GM03348 (cell line): ENCODE measurements around the gene TRERF1.
A peak's percentile ranks its signal among the peaks of the same experiment; 100 is the strongest.
"Not testable (repeated sequence)": the region's sequence is repeated elsewhere in the genome, so short reads cannot be mapped to it uniquely, and the experiment has no call there.

ENCODE experiments used
- DNase-seq: peaks from one replicate; pipeline ENCODE4 v3.0.0; 2012; ENCODE audit warnings: low spot score

The TRERF1 gene

DNA sequence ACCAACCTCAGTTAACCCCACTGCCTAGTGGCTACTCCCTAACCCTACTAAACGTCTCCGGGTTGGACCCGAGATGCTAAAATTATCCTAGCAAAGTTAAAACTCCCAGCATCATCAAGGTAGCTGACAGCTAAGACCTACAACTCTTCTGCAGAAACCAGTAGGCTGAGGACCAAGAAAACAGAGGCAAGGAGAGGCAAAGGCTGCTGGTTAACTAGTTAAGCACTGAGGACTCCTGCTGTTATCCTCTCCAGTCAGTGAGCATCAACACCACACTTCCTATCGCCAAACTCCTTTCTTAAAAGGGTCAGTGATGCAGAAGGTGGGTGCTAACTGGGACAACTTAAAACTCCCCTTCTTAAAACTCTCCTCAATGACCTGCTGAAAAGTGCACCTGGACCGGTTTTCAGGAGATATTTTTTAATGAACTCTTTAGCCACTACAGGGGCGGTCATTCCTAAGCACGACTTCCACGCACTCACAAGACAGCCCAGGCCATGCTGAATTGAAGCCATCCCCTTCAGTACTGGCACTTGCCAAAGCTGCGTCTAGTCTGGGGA lies 1.7 kb downstream of the TRERF1 start:
- no peak for DNase-seq

DNA sequence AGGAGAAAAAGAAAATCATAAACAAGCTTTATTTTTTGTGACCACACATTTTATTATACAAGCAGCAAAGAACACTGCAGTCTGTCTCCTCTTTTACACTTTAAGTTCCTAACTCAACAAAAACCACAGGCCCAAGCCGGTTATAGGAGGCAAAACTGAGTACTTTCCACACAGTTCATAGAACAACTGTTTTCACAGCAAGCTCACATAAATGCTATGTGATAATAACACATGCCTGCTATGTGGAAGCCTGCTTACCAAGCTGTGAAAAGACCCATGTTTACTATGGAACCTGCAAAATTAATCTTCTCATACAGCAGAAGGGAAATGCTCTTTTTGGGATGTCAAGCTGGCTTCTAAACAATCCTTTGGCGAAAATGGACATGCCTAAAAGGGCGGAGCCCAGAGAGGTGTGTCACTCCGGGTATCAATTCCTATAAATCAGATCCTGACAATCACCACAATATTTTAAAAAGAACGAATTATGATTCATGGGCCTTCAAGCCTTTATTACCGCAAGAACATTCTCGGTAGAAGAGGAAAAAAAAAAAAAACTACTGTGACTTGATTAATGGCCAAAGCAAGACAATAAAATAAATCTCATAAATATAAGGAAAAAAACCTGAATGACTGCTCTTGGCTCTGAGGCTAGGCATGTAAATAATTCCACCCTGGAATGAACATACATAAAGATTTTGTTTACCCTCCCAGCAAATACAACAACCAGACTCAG lies 2.6 kb downstream of the TRERF1 start:
- DNase-seq: no peak

DNA sequence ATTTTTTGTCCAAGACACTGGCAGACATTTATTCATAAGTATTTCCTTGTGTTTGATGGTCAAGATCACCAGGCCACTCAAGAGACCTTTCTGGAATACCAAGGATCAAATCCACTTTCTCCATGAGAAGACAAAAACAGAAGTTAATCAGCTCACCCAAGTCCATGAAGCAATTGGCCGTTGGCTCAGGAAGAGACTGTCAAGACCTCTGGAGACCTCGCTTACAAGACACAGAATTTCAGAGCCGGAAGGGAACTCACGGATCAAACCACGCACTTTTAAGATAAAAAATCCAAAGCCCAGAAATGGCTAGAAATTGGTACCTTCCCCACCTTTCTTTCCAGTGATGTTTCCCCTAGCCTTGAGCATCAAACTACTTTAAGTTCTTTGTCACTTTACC lies 3.3 kb downstream of the TRERF1 start:
- no peak for DNase-seq

DNA sequence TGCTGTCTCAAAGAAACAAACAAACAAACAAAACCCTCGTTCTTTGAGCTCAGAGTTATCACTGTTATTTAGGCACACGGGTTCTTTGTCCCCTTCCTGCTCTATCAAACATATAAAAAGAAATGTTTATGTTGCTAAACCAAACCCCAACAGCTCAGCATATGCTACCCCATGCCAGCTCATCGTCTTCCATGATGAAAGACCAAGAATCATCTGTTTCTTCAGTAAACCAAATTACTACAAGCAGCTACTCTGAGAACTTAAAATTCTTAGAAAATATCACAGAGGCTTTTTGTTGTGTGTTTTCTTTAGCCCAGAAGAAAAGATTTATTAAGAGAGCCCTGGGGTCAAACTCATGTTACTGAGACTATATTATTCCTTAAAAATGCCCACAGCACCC lies 4.7 kb downstream of the TRERF1 start:
- DNase-seq: no peak

DNA sequence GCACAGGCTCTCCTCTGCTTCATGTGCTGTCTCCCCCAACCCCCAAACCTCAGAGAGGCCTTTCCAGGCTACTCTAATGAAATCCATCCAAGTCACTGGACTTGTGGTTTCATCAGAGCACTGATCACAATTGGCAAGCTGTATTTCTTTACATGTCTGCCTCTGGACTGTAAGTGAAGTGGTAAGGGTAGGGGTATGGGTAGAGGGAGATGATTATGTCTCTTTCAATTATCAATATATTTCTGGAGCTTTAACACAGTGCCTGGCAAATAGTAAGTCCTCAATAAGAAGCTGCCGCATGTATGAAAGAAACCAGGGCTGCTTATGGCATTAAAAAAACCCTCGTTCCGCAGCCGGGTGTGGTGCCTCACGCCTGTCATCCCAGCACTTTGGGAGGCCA lies 5.4 kb downstream of the TRERF1 start:
- DNase-seq: no peak

DNA sequence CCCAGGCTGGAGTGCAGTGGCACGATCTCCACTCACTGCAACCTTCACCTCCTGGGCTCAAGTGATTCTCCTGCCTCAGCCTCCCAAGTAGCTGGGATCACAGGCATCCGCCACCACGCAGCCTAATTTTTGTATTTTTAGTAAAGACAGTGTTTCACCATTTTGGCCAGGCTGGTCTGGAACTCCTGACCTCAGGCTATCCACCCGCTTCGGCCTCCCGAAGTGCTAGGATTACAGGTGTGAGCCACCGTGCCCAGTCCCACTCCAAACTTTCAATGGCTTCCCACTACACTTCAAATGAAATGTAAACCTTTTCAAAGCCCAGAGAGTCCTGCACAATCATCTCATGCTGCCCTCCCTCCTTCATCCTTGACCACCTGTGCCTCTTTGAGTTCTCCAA lies 5.8 kb downstream of the TRERF1 start:
- not testable (repeated sequence) for DNase-seq

DNA sequence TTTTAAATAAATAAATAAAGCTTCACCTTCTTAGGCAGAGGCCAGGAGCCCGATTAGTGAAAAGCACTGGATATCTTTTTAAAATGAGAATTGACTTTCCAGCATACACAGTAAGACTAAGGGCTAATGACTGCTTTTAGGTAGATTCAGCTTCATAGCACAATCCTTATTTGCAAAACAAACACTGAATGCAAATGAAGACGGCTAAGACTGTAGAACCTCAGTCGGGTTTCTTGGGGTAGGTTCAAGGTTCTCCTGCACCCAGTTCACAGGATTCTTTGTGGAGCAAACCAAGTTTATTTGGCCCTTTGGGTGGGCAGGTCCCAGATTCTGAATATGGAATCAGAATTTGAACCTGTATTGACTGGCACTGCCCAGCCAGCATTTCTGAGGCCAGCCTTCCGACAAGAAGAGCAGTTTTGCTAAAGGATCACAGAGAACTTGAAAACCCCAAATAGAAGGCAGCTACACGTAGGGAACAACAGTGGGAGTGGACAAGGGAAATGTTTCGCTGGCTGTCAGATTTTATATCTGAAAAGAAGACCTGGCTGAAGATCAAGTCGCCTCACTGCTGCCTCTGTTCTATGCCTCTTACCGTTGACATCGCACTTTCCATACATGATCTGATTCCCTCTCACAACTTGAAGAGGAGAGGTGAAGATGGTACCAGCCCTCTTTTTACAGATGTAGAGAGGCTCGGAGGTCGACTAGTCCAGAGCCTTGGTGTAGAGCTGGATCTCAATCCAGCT lies 8.2 kb downstream of the TRERF1 start:
- no peak for DNase-seq

DNA sequence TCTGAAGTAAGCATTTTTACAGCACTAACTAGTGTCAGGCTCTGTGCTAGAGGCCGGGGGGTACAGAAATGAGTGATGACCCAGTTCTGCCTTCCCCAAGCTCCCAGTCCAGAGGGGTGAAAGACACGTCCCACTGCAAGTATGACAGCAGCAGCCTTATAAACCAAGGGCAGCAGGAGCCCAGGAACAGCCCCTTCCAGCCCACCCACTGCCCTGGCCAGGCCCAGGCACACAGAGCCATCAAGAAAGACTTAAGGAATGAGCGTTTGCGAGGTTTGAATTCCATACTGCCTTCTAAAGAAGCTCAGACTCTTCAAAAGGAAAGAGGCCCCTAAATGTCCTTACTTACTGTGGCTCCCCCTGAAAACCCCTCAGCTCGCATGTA lies 10.0 kb downstream of the TRERF1 start:
- peak; percentile 30 for DNase-seq

DNA sequence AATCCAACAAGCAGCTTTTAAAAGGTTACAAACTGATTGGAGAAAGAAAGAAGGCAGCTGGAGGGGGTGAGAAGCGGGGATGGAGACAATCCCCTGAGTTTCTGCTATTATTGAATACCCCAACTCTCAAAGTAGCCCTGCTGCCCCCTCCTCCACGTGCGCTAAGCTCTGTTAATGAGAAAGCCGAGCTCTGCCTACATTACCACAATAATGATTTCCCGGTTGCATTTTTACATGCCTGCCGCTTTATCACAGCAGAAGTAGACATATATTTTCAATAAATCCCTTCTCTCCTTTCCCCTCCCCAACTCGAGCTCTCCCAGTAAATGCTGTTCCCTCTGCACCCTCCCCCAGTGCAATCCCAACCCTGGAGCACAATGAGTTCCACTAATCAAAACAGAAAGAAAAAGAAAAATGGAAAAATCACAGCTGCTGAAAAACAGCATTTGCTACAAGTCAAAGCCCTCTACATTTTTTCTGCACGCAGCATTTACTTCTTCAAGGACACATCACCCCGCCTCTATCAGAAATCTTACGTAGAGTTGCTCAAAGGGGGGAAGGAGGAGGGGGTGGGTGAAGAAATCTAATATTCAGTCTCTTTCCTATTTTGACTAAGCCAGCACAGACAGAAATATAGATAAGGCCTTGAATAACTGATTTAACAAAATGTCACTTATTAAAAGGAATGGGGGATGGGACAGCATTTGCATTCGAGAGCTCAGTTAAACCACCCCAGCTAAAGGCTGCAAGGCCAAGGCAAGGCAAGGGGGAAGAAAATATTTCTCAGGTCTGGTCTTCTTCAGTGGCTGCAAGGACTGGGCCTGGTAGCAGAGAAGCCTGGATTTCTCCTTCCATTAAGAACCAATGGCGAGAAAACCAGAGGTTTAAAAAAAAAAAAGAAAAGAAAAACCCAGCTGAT lies 10.7 kb downstream of the TRERF1 start:
- peak; percentile 46 for DNase-seq

DNA sequence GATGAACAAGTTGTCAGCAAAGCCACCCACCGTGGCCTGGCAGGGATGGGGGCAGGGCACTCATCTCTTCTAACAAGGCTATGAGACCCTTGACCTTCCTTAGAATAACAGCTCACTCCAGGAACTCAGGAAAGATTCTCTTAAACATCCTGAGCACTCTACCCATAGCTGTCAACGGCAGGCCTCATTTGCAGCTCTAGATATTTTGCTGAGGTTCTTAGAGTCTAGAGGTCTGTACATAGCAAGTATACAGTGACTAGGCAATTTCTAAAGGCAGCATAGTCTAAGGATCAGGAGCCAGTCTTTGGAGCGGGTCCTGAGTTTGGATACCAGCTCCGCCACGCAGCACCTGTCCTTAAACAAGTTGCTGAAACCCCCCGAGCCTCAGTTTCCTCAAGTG lies 11.7 kb downstream of the TRERF1 start:
- no peak for DNase-seq

DNA sequence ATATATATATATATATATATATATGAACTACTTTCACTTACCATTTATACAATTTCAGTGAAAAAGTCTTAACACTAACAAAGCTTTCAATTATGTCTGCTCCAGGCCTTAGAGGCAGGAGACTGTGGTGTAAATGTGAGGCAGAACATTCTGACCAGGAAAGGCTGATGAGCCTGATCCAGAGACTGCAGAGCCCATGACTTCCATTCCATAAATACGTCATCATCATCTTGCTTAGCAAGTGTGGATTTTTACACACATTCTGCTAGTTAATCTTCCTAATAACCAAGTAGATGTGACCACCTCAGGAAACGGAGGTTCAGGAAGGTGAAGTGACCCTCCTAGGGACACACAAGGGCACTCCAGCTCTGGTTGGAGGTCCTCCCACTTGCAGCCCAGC lies 14.9 kb downstream of the TRERF1 start:
- DNase-seq: no peak

DNA sequence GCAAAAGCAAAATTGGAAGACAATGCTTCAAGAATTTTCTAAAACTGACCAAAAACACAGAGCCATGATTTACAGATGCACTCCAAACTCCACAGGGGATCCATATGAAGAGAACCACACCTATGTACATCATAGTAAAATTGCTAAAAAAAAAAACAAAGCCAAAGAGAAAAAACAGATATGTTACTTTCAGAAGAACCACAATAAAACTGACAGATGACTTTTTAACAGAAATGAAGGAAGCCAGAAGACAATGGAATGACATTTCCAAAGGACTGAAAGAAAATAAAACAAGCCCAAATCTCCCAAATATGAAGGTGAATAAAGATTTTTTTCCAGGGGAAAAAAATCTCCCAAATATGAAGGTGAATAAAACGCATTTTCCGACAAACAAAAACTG lies 17.5 kb downstream of the TRERF1 start:
- DNase-seq: no peak

DNA sequence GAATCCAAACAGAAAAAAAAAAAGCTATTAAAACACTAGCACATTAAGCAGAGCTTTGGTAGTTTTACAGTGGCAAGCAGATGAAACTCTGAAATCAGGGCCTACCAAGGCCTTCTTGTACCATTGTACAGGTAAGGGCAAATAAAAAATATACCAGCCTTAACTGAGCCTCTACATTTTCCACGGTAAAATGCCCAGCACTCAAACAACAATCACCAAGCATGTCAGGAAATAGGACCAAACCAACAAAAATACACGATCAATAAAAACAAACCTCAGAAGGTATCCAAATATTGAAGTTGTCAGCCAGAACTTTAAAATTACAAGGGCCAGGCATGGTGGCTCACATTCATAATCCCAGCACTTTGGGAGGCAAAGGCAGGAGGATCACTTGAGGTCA lies 18.3 kb downstream of the TRERF1 start:
- DNase-seq: no peak

DNA sequence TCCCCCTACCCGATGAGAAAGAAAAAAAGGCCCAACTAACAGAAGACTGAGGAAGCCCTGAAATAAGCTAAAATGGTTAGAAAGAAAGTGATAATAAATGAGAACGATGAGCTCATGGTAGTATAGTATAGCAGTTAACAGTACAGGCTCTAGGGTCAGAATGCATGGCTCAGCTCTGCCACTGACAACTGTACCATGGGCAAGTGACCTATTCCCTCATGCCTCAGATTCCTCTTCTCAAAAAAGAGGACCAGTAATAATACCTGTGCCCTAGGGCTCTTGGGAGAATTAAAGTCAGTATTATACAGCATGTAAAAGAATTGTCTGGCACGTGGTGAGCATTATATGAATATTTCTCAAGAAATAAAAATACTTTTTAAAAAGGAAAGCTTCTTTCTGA lies 19.8 kb downstream of the TRERF1 start:
- DNase-seq: no peak

DNA sequence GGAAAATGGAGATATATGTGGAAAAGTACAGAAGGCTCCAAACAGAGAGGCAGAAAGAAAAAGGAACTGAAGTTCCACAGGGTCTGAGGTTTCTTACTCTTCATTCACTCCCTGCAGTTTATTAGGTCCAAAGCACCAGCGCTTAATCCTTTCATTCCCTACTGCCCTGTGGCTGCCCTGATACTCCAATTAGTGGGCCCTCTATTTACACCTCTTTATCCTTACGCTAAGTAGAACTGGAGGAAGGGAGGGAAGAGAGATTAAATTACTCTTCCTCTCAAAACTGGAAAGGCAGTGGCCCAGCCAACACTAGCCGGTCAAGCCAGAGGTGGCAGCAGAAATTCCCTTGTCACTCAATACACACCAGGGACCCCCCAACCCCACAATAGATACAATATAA lies 20.4 kb downstream of the TRERF1 start:
- DNase-seq: no peak

DNA sequence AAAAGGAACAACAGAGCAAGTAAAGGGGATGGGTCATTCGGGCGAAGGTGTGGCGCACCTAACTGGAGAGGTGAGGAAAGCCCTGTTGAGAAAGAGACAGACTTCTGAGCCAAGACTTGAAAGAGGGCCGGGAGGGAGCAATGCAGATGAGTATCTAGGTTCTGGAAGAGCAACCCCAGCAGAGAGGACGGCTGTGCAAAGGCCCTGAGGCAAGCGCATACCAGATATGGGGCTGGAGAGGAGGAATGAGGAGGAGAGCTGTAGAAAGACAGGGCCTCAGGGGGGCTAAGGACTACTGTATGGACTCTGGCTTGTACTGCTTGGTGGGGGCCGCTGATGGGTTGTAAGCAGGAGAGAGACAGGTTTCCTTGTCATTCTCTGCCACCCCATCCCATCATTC lies 21.9 kb downstream of the TRERF1 start:
- no peak for DNase-seq

DNA sequence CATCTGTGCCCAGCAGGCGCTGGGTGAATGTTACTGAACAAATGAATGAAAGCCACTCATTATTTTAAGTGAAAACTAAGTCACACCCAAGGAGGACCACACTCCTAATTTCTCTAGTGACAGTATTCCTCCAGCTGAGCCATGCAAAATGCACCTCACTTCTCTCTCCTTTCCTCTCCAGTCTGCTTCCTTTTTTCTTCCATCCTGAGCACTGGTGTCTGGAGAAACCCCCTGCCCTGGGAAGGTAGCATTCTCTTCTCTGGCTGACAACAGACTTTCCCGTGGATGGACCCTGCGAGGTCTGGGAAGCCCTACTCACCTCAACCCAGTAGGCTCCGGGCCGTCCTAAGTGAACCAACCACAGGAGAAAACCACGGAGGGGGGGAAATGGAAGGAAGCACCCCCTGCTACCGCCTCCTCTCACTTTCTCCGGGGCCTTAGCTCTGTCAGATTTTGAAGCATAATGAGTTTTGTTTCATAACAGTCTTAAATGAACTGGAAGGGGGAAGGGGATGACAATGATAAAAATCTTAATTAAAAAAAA lies 22.6 kb downstream of the TRERF1 start:
- DNase-seq: no peak

DNA sequence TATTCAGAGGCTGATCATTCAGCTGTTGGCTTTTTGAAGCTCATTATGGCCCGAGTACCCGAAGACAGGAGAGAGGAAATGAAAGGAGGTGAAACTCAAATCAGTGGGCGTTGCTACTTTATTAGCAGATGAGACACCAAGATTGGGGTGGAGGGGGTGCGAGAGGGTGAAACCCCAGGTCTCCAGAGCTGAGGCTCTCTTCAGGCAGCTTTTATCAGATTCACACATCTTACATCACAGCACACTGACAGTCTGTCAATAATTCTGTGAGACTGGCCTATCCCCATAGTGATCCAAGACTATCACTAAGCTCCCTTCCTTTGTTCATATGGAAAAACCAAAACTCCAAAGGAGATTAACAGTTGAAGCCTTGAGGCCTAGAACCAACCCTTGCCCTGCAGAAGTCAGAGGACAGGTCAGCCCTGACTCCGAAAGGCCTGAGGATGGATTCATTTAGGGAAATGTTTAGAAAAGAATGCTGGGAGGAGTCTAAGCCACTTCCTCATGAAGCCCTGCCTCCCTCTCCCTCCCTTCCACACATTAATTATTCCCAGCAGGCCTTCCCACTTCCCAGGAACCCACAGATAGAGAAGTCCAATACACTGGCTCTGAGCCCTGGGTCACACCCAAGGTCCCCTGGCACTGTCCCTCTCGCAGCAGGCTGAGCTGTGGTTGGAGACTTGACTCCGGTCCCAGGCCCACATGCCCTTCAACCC lies 23.2 kb downstream of the TRERF1 start:
- peak; percentile 84 for DNase-seq

DNA sequence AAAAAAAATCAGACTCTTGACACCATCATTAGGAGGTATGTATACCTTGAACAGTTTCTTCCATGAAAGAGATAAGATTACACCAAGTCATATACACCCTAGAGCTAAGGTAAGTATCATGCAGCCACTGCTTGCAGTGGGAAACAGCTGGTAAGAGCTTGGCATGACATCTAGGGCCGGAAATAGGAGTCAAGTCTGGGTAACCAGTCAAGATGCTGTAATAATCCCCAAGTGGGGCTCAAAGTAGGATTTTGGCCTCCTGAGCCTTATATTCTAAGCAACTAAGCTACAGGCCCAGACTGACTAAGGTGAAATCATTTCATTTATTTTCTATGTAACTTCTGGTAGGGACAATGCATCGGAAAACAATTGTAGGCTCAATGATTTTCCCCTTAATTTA lies 23.9 kb downstream of the TRERF1 start:
- DNase-seq: no peak

DNA sequence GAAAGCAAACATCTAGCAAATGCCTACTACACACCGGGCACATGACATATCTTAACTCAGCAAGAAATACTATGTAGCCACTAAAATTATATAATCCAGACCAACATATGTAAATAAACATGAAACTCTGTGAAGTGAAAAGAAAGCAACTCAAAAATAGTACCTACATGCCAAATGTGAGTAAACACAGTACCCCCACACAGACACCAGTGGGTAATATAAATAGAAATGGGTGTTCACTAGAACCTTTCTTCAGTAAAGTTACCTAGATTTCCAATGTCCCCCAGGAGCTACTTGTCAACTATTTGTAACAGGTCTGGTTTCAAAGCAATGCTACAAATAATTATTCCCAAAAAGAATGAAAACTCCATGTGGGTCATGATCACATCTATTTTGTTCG lies 25.5 kb downstream of the TRERF1 start:
- no peak for DNase-seq

DNA sequence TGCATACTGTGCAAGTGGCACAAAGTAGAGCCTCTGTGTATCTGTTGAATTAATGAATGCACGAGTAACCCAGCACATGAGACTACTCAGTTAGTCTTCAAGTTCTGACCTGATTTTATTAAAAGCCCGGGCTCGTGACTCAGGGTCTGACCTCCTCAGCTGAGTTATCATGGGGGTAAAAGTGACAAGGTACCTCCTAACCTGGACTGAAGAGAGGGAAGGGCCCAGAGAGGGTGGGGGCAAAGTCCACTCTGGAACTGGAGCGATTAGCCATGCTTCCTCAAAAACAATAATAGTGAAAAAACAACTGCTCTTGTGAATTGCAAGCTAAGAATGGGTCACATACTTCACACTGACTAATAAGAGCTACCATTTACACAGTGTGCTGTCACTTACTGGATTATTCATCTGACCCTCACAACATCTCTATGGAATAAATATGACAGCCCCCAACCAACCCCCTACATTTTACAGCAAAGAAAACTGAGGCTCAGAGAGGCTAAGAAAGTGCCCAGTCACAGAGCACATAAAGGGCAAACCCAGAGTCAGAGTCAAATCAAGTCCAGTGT lies 26.7 kb downstream of the TRERF1 start:
- no peak for DNase-seq
